Esophagus muscularis mucosa (tissue), 4 donors: Measurements from ENCODE around the gene ZNF182. TPM values are rescaled to one million over a fixed set of nuclear protein-coding genes. Genes with fewer than 3 reads are reported as not detected.
"Not testable (repeated sequence)": the region's sequence is repeated elsewhere in the genome, so short reads cannot be mapped to it uniquely, and the experiment has no call there.

Experiments
- DNase-seq: peaks from one replicate; pipeline ENCODE4 v3.0.0-alpha.2; 2017; ENCODE audit errors: extremely low spot score
- H3K27ac ChIP-seq, 4 donors: fragments of 200-600 bp; sonication (generic); replicated peaks in 1 of 4; 1 replicate in 3 of 4; 2 replicates in 1 of 4; pipeline ENCODE4 v1.5.1; 2016 to 2019; ENCODE audit warnings: mild to moderate bottlenecking in 1 of 4
- H3K27me3 ChIP-seq, 4 donors: fragments of 200-600 bp; sonication (generic); one replicate each; pipeline versions ENCODE4 v1.5.1 to v1.6.0; 2016 to 2019
- H3K36me3 ChIP-seq, 4 donors: fragments of 200-600 bp; sonication (generic); one replicate each; pipeline ENCODE4 v1.5.1; 2016 to 2019
- H3K4me1 ChIP-seq, 4 donors: fragments of 200-600 bp; sonication (generic); one replicate each; pipeline ENCODE4 v1.5.1; 2016 to 2019
- H3K4me3 ChIP-seq, 4 donors: fragments of 200-600 bp; sonication (generic); 1 replicate in 2 of 4; 2 replicates in 2 of 4; pipeline ENCODE4 v1.5.1; 2016 to 2019; ENCODE audit warnings: mild to moderate bottlenecking in 4 of 4, moderate library complexity in 1 of 4
- H3K9me3 ChIP-seq, 4 donors: fragments of 200-600 bp; sonication (generic); 1 replicate in 3 of 4; 2 replicates in 1 of 4; pipeline ENCODE4 v1.5.1; 2016 to 2019
- CTCF ChIP-seq, 3 experiments: fragments of 200-600 bp in 2 of 3; fragments of 450-650 bp in 1 of 3; sonication (generic) in 2 of 3; IDR thresholded peaks; one replicate each; pipeline ENCODE4 v1.5.1; 2017 to 2019; ENCODE audit warnings: antibody characterized with exemption in 3 of 3, mild to moderate bottlenecking in 2 of 3, moderate library complexity in 1 of 3
- EP300 ChIP-seq: sonication (generic); formaldehyde crosslinking; IDR thresholded peaks from one replicate; pipeline ENCODE4 v1.6.1; 2017; ENCODE audit warnings: antibody characterized with exemption
- POLR2A ChIP-seq: fragments of 450-650 bp; IDR thresholded peaks from one replicate; pipeline ENCODE4 v1.6.1; 2017; ENCODE audit warnings: antibody characterized with exemption, moderate library complexity, mild to moderate bottlenecking, low read depth
- POLR2AphosphoS5 ChIP-seq, 2 donors: sonication (generic); formaldehyde crosslinking; IDR thresholded peaks; one replicate each; pipeline ENCODE4 v1.6.1; 2017; ENCODE audit warnings: antibody characterized with exemption in 2 of 2
- WGBS: methylation state at CpG from one replicate; pipeline ENCODE4 v1.1.5; 2018; 5-methylcytosine and 5-hydroxymethylcytosine counted together
- intact Hi-C: fragments of 100-400 bp; cut with DNase I; formaldehyde crosslinking; loops from one replicate; pipeline ENCODE4 v1.15.1; 2023
- total RNA-seq, 4 donors: library from RNA; depleted of rRNA; stranded (reverse); fragments of >200 nt; gene quantifications; one replicate each; pipeline versions ENCODE4 v1.1.0 to v1.2.1, GENCODE V29; 2016

Gene ZNF182
- total RNA-seq, 4 donors from 2014 or later, result 3.5 to 6.2 (median 3.9) TPM

GRCh38 chrX:48022100-48022499, 18.3 kb upstream of the ZNF182 start:
- WGBS, result 54% methylated on average over 3 of the region's 3 CpGs
- Histone ChIP-seq H3K9me3 (peaks cover 0 to 13% (median 0%) of the 10 kb centered on the region in 4 donors), H3K36me3 (no peaks in the 10 kb centered on the region), H3K27ac (peak overlapping the region; percentile 80 to 87 (median 84)), H3K4me3 (peak overlapping the region in 1 of 4 donors; percentile 52), H3K4me1 (peaks cover 0 to 12% (median 10%) of the 10 kb centered on the region in 4 donors), H3K27me3 (no peaks in the 10 kb centered on the region)
- intact Hi-C loops, result loop anchor here (10.0 kb wide), 3 partner anchors 57 to 827 kb away; partner anchors contain the start of gene UBA1
- DNase-seq, result no peak
- TF ChIP-seq POLR2A (no peak), POLR2AphosphoS5 (IDR thresholded peaks at IDR 0.05) (no peak), CTCF (IDR thresholded peaks at IDR 0.05) (no peak), EP300 (no peak)

GRCh38 chrX:48021026-48021900, 17.5 kb upstream of the ZNF182 start:
- DNase-seq, result no peak
- Histone ChIP-seq H3K27me3 (no peaks in the 10 kb centered on the region), H3K4me3 (peak overlapping the region; percentile 52 to 67 (median 60)), H3K4me1 (peaks cover 0 to 10% (median 5%) of the 10 kb centered on the region in 4 donors), H3K27ac (peak overlapping the region; percentile 80 to 87 (median 84)), H3K9me3 (peaks cover 0 to 13% (median 0%) of the 10 kb centered on the region in 4 donors), H3K36me3 (no peaks in the 10 kb centered on the region)
- intact Hi-C loops, result loop anchor here (10.0 kb wide), 3 partner anchors 56 to 826 kb away; partner anchors contain the start of gene UBA1
- TF ChIP-seq CTCF (IDR thresholded peaks at IDR 0.05), result no peak
- TF ChIP-seq POLR2AphosphoS5 (IDR thresholded peaks at IDR 0.05), result peak; percentile 5 to 49
- TF ChIP-seq POLR2A, result no peak
- 37% methylated on average over 30 of the region's 30 CpGs for WGBS

- not testable (repeated sequence) for H3K27me3 ChIP-seq, H3K36me3 ChIP-seq, H3K4me1 ChIP-seq, DNase-seq
- peaks cover 0 to 13% (median 0%) of the 10 kb centered on the region in 4 donors for H3K9me3 ChIP-seq
- 62% methylated on average over 11 of the region's 11 CpGs for WGBS
- intact Hi-C loops, result loop anchor here (10.0 kb wide), 3 partner anchors 56 to 826 kb away; partner anchors contain the start of gene UBA1
- H3K4me3 ChIP-seq, result peak overlapping the region; percentile 52 to 67 (median 60)
- peak overlapping the region in 2 of 4 donors; percentile 83 to 87 for H3K27ac ChIP-seq
Measured at GRCh38 chrX:48020472-48020871, 16.7 kb upstream of the ZNF182 start.

- no CpG with 5 or more reads among the region's 1 CpG for WGBS
- intact Hi-C loops, result loop anchor here (10.0 kb wide), 3 partner anchors 55 to 825 kb away; partner anchors contain the start of gene UBA1
- not testable (repeated sequence) for H3K27me3 ChIP-seq, H3K4me3 ChIP-seq, DNase-seq, H3K4me1 ChIP-seq, H3K27ac ChIP-seq, H3K36me3 ChIP-seq
- H3K9me3 ChIP-seq, result peaks cover 0 to 13% (median 0%) of the 10 kb centered on the region in 4 donors
Measured at GRCh38 chrX:48019892-48020291, 16.1 kb upstream of the ZNF182 start.

GRCh38 chrX:48016583-48017310, 13.0 kb upstream of the ZNF182 start:
- DNase-seq, result not testable (repeated sequence)
- no CpG with 5 or more reads among the region's 46 CpGs for WGBS

GRCh38 chrX:48009445-48009960, 5.7 kb upstream of the ZNF182 start:
- DNase-seq, H3K4me3 ChIP-seq, intact Hi-C loops, H3K27me3 ChIP-seq, H3K4me1 ChIP-seq, H3K36me3 ChIP-seq, H3K9me3 ChIP-seq, H3K27ac ChIP-seq: not testable (repeated sequence)
- WGBS, result no CpG with 5 or more reads among the region's 2 CpGs

More at GRCh38 chrX:48016583-48017310, 13.0 kb upstream of the ZNF182 start:
- H3K27ac ChIP-seq, H3K36me3 ChIP-seq, H3K9me3 ChIP-seq, H3K27me3 ChIP-seq, H3K4me3 ChIP-seq, H3K4me1 ChIP-seq, intact Hi-C loops: not testable (repeated sequence)

- intact Hi-C loops, H3K27me3 ChIP-seq, DNase-seq, H3K27ac ChIP-seq, H3K9me3 ChIP-seq, H3K36me3 ChIP-seq, H3K4me3 ChIP-seq: not testable (repeated sequence)
- WGBS, result no CpG with 5 or more reads among the region's 8 CpGs
- peaks cover 0 to 17% (median 12%) of the 10 kb centered on the region in 4 donors for H3K4me1 ChIP-seq
Measured at GRCh38 chrX:48006688-48007087, 2.9 kb upstream of the ZNF182 start, which contains the start of gene SPACA5. SPACA5 (plus strand) TSS chrX:48006988; CDS start chrX:48007803, 815 bp downstream.
